Naive B cell (primary cell): Measurements from ENCODE around the gene SMARCA2. TPM values are rescaled to one million over a fixed set of nuclear protein-coding genes. Genes with fewer than 3 reads are reported as not detected.

Experiments
- ATAC-seq, 2 donors: fragments of 150-1000 bp; cut with Tn5 transposase; 2 replicates each; pipeline ENCODE4 v1.10.0; 2021; ENCODE audit warnings: low read depth in 2 of 2, mild to moderate bottlenecking in 2 of 2, moderate library complexity in 2 of 2
- DNase-seq: peaks from one replicate; pipeline ENCODE4 v3.0.0; 2022
- H3K27ac Mint-ChIP-seq, 6 donors: one replicate each; pipeline ENCODE4 v1.8.0; 2020 to 2022; ENCODE audit warnings: mild to moderate bottlenecking in 6 of 6, mixed read lengths in 6 of 6, moderate library complexity in 5 of 6, inconsistent platforms in 2 of 6
- H3K27me3 Mint-ChIP-seq, 3 donors: one replicate each; pipeline ENCODE4 v1.8.0; 2021 to 2022; ENCODE audit warnings: mixed read lengths in 3 of 3, mild to moderate bottlenecking in 1 of 3
- H3K36me3 Mint-ChIP-seq, 2 donors: one replicate each; pipeline ENCODE4 v1.8.0; 2020 to 2022; ENCODE audit warnings: mixed read lengths in 2 of 2, inconsistent platforms in 1 of 2, mild to moderate bottlenecking in 1 of 2
- H3K4me1 Mint-ChIP-seq, 3 donors: one replicate each; pipeline ENCODE4 v1.8.0; 2020 to 2022; ENCODE audit warnings: mixed read lengths in 3 of 3, inconsistent platforms in 1 of 3, mild to moderate bottlenecking in 1 of 3, moderate library complexity in 1 of 3
- H3K4me3 Mint-ChIP-seq, 8 donors: one replicate each; pipeline ENCODE4 v1.8.0; 2020 to 2022; ENCODE audit warnings: mild to moderate bottlenecking in 8 of 8, mixed read lengths in 8 of 8, moderate library complexity in 8 of 8, inconsistent platforms in 2 of 8
- H3K9me3 Mint-ChIP-seq, 7 donors: one replicate each; pipeline ENCODE4 v1.8.0; 2020 to 2022; ENCODE audit warnings: mixed read lengths in 7 of 7, mild to moderate bottlenecking in 5 of 7, inconsistent platforms in 2 of 7, moderate library complexity in 1 of 7
- polyA plus RNA-seq, 6 donors: library from polyadenylated mRNA; unstranded; fragments of 300-500 nt; fragmentation: Illumina TruSeq; gene quantifications; one replicate each; pipeline ENCODE4 v1.2.3, GENCODE V29; 2021; ENCODE audit warnings: low read depth in 6 of 6

Gene SMARCA2
- polyA plus RNA-seq, 6 donors from 2014 or later, result 22.4 to 58.5 (median 39.8) TPM

DNA sequence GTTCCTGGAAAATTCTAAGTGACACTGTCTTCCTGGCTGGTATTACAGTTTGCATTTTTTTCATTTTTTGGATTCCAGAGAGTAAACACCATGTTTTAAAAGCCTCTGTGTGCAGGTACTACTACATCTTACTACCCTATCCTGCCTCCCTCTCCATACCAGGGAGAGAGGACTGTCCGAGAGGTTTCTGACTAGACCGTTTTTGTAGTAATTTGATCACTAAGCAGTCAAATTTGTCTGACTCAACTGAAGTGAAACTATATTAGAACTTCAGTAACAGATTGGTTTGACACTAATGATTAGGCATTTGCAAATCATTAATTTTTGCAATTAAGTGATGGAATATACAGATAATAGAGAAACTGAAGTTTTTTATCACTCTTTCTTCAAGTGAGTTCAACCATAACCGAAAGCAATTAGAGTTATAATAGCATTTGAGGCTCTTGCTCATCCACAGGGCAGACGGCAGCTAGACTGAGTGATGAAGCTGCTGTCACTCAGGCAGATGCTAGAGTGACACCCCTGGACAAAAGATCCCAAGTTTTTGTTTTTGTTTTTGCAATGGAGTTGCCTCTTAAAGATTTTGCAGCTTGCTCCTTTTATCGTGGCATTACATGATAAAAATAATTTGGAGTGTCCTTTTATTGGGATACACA is 44.3 kb downstream of the SMARCA2 start:
- Mint-ChIP-seq H3K27ac (peak overlapping the region in 1 of 6 donors; percentile 51), H3K4me1 (peaks cover 2 to 10% (median 2%) of the 10 kb centered on the region in 3 donors), H3K9me3 (no peaks in the 10 kb centered on the region), H3K4me3 (no peak overlapping the region), H3K36me3 (peaks cover 28 to 38% of the 10 kb centered on the region in 2 donors), H3K27me3 (no peaks in the 10 kb centered on the region)
- ATAC-seq, result no peak
- no peak for DNase-seq

GRCh38 chr9:2060424-2060823 is 45.3 kb downstream of the SMARCA2 start:
- Mint-ChIP-seq H3K9me3 (no peaks in the 10 kb centered on the region), H3K4me3 (no peak overlapping the region), H3K27me3 (no peaks in the 10 kb centered on the region), H3K27ac (peak overlapping the region in 2 of 6 donors; percentile 2 to 3), H3K4me1 (peaks cover 0 to 7% (median 0%) of the 10 kb centered on the region in 3 donors), H3K36me3 (peaks cover 28 to 38% of the 10 kb centered on the region in 2 donors)
- ATAC-seq (no peak), DNase-seq (no peak)

DNA sequence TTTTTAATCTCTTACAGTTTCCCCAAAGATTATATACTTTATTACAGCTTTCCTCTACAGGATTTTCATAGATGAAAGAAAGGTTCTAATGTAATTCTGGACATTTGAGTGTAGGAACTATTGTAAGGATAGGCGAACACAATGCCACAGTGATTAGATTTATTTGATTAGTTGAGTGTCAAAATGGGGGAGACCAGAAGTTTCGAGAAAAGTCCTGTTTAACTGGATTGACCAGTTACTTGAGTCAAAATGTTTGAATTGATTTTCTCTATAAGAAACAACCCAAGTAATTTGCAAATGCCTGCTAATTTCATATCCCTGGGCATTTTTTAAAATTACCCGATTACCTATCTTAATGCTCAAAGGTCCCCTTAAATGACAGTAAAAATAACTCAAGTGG is 50.6 kb downstream of the SMARCA2 start:
- H3K36me3 Mint-ChIP-seq, result peaks cover 23% of the 10 kb centered on the region in 2 donors
- H3K4me3 Mint-ChIP-seq, result no peak overlapping the region
- H3K27me3 Mint-ChIP-seq, result no peaks in the 10 kb centered on the region
- peaks cover 0 to 3% (median 0%) of the 10 kb centered on the region in 3 donors for H3K4me1 Mint-ChIP-seq
- H3K9me3 Mint-ChIP-seq, result no peaks in the 10 kb centered on the region
- no peak for ATAC-seq
- H3K27ac Mint-ChIP-seq, result peak overlapping the region in 1 of 6 donors; percentile 71
- no peak for DNase-seq

DNA sequence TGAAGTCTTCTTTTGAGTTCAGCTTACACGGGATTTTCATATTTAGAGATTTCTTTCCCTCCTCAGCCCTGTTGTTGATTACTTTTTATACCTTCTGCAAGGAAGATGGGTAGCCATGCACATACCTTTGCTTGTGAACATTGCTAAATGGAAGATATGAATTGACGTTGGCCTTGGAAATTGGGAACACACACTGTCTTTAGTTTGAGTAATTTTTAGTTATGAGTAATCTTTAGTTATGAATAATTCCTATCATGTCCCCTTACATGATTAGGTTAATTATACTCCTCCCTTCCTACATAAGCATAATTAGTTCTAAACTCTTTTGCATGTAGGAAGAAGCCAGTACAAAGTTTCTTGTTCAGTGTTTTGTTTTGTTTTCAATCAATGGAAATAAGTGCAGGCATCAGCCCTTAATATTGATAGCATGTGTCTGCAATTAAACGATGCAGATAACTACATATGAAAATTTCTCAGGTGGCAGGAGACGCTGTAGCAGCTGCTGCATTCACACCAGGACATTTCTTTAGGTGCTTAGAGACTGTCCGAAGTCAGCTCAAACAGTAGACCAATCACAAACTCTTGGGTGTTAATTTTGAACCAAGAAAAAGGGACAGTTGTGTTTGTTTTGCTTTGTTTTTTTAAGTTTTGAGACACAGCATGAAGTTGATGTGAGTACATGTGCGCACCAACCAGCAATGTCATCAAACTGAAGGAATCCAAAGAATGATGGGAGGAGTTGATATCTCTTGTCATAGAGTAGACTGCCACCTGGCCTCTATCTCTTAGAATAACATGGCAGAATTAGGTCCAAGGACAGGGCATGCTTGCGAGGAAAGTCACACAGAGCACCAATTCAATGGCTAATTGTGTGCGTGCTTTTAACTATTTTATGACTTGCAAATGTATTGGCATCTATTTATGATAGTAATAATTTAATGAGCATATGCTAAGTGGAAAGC is 51.4 kb downstream of the SMARCA2 start:
- no peak overlapping the region for H3K4me3 Mint-ChIP-seq
- DNase-seq, result peak; percentile 9
- H3K27ac Mint-ChIP-seq, result no peak overlapping the region
- H3K9me3 Mint-ChIP-seq, result no peaks in the 10 kb centered on the region
- peak in 1 of 2 donors; percentile 35 for ATAC-seq
- H3K4me1 Mint-ChIP-seq, result peaks cover 0 to 3% (median 0%) of the 10 kb centered on the region in 3 donors
- no peaks in the 10 kb centered on the region for H3K27me3 Mint-ChIP-seq
- H3K36me3 Mint-ChIP-seq, result peaks cover 14 to 21% of the 10 kb centered on the region in 2 donors

DNA sequence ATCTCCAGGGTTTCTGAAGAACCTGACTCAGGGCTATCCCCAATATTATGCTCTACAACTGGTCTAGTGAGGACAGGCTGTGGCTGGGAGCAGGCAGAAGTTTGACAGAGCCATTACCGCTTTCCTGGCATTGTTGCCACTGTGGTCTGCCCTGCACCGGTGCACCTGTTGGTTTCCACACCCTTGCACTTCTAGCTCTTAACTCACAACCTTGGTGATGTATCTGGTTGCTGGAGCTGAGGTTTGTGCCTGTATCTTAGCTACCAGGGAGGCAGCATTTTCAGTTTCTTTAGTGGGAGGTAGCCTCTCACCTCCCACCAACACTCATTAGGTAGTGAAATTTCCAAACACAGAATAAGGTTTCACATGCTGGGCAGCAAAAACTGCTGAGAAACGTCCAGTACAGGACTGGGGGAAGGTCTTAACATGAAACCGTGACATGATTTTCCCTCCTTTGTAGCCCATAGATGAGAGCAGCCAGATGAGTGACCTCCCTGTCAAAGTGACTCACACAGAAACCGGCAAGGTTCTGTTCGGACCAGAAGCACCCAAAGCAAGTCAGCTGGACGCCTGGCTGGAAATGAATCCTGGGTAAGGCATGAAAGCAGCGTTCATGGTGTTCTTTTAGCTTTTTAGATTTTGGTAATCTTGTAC is 57.7 kb downstream of the SMARCA2 start:
- no peak for ATAC-seq
- Mint-ChIP-seq H3K4me1 (no peaks in the 10 kb centered on the region), H3K36me3 (peaks cover 41 to 45% of the 10 kb centered on the region in 2 donors), H3K9me3 (no peaks in the 10 kb centered on the region), H3K4me3 (no peak overlapping the region), H3K27ac (peak overlapping the region in 1 of 6 donors; percentile 77), H3K27me3 (no peaks in the 10 kb centered on the region)
- no peak for DNase-seq

GRCh38 chr9:2082772-2083171 is 67.6 kb downstream of the SMARCA2 start:
- no peak overlapping the region for H3K27ac Mint-ChIP-seq

DNA sequence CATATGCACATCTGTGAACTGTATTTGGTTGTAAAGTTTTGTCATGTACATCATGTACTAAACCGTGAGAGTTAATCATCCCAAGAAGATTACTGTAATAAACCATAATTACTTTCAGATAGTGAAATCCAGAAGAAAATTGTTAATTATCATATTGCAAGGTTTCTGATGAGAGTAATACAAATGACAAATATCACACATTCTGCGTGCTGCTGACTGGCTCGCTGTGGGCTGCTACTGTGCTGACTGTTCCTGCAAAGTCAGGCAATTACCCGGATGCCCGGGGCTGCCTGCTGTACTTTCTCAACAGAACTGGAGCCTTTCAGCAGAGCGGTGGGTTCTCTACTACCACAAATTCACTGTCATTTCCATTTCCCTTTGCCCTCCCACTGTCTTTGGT is 68.3 kb downstream of the SMARCA2 start:
- H3K36me3 Mint-ChIP-seq, result peaks cover 46 to 48% of the 10 kb centered on the region in 2 donors
- ATAC-seq, result no peak
- no peak for DNase-seq
- no peak overlapping the region for H3K4me3 Mint-ChIP-seq
- no peaks in the 10 kb centered on the region for H3K27me3 Mint-ChIP-seq
- peaks cover 0 to 6% (median 4%) of the 10 kb centered on the region in 3 donors for H3K4me1 Mint-ChIP-seq
- H3K9me3 Mint-ChIP-seq, result no peaks in the 10 kb centered on the region
- H3K27ac Mint-ChIP-seq, result no peak overlapping the region

More at GRCh38 chr9:2082772-2083171, 67.6 kb downstream of the SMARCA2 start:
- no peak for DNase-seq
- H3K4me3 Mint-ChIP-seq, result no peak overlapping the region
- H3K27me3 Mint-ChIP-seq, result no peaks in the 10 kb centered on the region
- peaks cover 0 to 3% (median 2%) of the 10 kb centered on the region in 3 donors for H3K4me1 Mint-ChIP-seq
- no peak for ATAC-seq
- peaks cover 44 to 45% of the 10 kb centered on the region in 2 donors for H3K36me3 Mint-ChIP-seq
- H3K9me3 Mint-ChIP-seq, result no peaks in the 10 kb centered on the region

DNA sequence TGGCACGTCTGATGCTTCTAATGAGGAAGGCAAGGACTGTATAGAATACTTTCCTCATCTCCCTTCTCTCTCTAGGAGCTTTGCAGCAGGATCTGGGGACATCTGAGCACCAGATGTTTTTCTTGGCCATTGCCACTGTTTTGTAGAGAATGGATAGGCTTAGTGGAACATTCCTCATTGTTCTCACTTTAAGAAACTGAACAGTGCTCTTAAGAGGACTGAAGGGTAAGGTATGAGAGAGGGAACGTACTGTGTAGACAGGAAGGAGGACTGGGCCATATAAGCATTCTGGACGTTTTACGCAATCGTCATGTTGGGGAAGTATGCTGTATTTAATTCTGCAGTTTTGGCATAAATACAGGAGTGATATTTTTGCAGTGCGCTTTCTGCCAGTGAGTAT is 70.6 kb downstream of the SMARCA2 start:
- DNase-seq (no peak), ATAC-seq (no peak)
- H3K4me1 Mint-ChIP-seq, result peaks cover 0 to 6% (median 4%) of the 10 kb centered on the region in 3 donors
- peak overlapping the region in 2 of 6 donors; percentile 32 to 40 for H3K27ac Mint-ChIP-seq
- H3K4me3 Mint-ChIP-seq, result no peak overlapping the region
- peaks cover 39 to 42% of the 10 kb centered on the region in 2 donors for H3K36me3 Mint-ChIP-seq
- H3K9me3 Mint-ChIP-seq, result no peaks in the 10 kb centered on the region
- H3K27me3 Mint-ChIP-seq, result no peaks in the 10 kb centered on the region

GRCh38 chr9:2086116-2086515 is 71.0 kb downstream of the SMARCA2 start:
- ATAC-seq, result no peak
- Mint-ChIP-seq H3K9me3 (no peaks in the 10 kb centered on the region), H3K4me3 (no peak overlapping the region), H3K36me3 (peaks cover 42% of the 10 kb centered on the region in 2 donors), H3K27ac (peak overlapping the region in 1 of 6 donors; percentile 30), H3K4me1 (peaks cover 0 to 6% (median 4%) of the 10 kb centered on the region in 3 donors), H3K27me3 (no peaks in the 10 kb centered on the region)
- no peak for DNase-seq

DNA sequence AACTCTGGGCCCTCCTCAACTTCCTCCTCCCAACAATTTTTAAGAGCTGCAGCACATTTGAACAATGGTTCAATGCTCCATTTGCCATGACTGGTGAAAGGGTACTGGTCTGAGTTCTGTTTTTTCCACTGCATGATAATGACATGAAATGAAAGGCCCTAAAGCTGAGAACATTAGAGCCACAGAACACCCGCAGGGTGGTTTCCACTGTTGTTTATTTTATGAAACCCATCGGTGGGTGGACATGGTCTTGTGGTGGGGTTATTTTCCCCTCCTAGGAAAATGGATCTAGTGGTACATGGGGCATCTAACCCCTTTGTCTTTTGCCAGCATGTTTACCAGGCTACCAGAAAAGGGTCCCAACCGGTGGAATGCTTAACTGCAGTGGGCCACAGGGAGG is 71.8 kb downstream of the SMARCA2 start:
- ATAC-seq (no peak), DNase-seq (no peak)
- H3K4me3 Mint-ChIP-seq, result no peak overlapping the region
- H3K9me3 Mint-ChIP-seq, result no peaks in the 10 kb centered on the region
- H3K36me3 Mint-ChIP-seq, result peaks cover 42 to 46% of the 10 kb centered on the region in 2 donors
- H3K27ac Mint-ChIP-seq, result peak overlapping the region in 2 of 6 donors; percentile 62 to 89
- H3K4me1 Mint-ChIP-seq, result peaks cover 0 to 6% (median 4%) of the 10 kb centered on the region in 3 donors
- no peaks in the 10 kb centered on the region for H3K27me3 Mint-ChIP-seq

DNA sequence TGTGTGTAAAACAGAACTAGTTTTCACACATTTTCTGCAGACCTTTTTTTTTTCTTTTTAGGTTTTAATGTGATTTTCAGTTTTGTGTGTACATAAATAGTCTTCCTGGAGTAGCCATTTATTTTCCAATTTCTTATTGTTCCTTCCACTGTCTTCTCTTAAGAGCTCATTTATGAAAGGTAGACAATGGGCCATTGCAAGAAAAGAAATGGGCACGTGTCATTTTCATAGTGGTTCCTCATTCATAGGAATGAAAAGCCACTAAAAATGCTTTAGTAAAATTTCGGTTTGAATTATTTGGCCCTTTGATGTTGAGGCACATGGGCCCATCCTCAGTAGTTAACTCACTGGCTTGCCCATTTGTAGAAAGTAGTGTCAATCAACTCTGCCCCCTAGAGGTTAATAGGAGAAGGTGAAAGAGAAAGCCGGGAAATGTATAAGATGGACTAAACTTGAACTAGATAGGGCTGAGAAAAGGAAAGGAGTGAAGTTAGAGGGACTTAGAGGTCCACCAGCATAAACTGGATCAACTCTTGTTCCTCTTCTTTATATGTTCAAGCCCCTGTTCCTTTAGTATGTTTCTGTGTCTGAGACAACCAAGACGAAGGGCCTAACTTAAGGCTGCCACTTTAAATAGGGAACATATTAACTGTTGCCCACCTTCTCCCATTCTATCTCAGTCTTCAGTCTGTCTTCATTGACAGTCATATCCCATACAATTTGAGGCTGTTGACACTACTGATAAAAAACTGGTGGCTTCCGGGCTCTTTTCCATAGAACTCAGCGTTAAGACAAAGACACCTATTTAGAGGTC is 72.6 kb downstream of the SMARCA2 start:
- H3K4me3 Mint-ChIP-seq, result no peak overlapping the region
- no peaks in the 10 kb centered on the region for H3K9me3 Mint-ChIP-seq
- H3K36me3 Mint-ChIP-seq, result peaks cover 42 to 46% of the 10 kb centered on the region in 2 donors
- H3K27ac Mint-ChIP-seq, result peak overlapping the region in 1 of 6 donors; percentile 26
- DNase-seq, result peak; percentile 34
- H3K4me1 Mint-ChIP-seq, result peaks cover 0 to 6% (median 4%) of the 10 kb centered on the region in 3 donors
- peak; percentile 63 to 70 for ATAC-seq
- H3K27me3 Mint-ChIP-seq, result no peaks in the 10 kb centered on the region

DNA sequence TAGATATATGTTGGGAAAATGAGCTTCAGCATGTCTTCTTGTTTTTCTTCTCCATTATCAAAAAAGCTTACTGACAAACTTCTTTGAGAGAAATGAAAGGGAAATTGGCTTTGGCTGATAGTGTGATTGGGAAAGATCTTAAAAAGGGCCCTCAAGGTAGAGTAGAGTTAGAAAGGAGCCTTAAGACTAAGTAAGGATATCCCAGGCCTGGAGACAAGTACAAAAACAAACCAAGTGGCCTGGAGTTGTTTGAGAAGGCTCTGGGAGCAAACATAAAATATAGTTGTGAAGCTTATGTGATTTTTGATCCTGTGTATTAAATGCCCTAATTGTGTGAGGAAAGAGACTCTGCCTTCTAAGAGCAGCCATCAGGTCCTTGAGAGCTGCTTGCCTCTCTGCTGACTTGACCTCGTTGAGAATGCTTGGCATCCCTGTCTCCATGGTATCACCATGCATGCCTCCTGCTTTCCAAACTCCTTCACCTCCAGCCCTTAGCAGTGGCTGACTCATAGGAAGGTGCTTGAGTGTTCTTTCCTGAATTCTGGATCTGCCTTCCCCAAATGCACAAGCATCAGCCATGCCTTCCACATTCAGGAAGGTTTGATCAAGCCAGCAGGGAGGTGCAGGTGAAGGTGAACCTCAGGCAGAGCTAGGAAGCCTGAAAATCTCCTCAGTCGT is 78.9 kb downstream of the SMARCA2 start:
- Mint-ChIP-seq H3K4me1 (no peaks in the 10 kb centered on the region), H3K9me3 (no peaks in the 10 kb centered on the region), H3K36me3 (peaks cover 23 to 40% of the 10 kb centered on the region in 2 donors), H3K27me3 (no peaks in the 10 kb centered on the region), H3K4me3 (peak overlapping the region in 1 of 8 donors; percentile 56), H3K27ac (peak overlapping the region in 1 of 6 donors; percentile 20)
- DNase-seq, result no peak
- ATAC-seq, result no peak
